Testis (tissue), 2 donors: ENCODE data around the gene SEL1L3.

ENCODE experiments used
- POLR2A ChIP-seq: fragments of 450-650 bp; IDR thresholded peaks from one replicate; pipeline ENCODE4 v1.6.1; 2017; ENCODE audit warnings: antibody characterized with exemption, mild to moderate bottlenecking, moderate library complexity
- TF ChIP-seq, protein P1 (sequence below), 3 experiments: fragments of 450-650 bp in 2 of 3; fragments of 200-600 bp in 1 of 3; sonication (generic) in 1 of 3; IDR thresholded peaks; one replicate each; pipeline ENCODE4 v1.5.1; 2016 to 2019; ENCODE audit warnings: antibody characterized with exemption in 3 of 3, mild to moderate bottlenecking in 2 of 3, moderate library complexity in 1 of 3

- TF ChIP-seq POLR2A: no peak
- TF ChIP-seq, protein P1, sequence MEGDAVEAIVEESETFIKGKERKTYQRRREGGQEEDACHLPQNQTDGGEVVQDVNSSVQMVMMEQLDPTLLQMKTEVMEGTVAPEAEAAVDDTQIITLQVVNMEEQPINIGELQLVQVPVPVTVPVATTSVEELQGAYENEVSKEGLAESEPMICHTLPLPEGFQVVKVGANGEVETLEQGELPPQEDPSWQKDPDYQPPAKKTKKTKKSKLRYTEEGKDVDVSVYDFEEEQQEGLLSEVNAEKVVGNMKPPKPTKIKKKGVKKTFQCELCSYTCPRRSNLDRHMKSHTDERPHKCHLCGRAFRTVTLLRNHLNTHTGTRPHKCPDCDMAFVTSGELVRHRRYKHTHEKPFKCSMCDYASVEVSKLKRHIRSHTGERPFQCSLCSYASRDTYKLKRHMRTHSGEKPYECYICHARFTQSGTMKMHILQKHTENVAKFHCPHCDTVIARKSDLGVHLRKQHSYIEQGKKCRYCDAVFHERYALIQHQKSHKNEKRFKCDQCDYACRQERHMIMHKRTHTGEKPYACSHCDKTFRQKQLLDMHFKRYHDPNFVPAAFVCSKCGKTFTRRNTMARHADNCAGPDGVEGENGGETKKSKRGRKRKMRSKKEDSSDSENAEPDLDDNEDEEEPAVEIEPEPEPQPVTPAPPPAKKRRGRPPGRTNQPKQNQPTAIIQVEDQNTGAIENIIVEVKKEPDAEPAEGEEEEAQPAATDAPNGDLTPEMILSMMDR (IDR thresholded peaks at IDR 0.05): no peak
These were observed 165.3 kb downstream of the SEL1L3 start for GRCh38 chr4:25697516-25697915.
